GM15510 (cell line): ENCODE data around the gene RPL36A.

Source experiments
- POLR2A ChIP-seq: IDR thresholded peaks from 3 replicates; pipeline ENCODE4 v1.6.1; 2011; ENCODE audit warnings: borderline replicate concordance; ENCODE audit not compliant: insufficient read length; ENCODE audit errors: extremely low read depth

RPL36A gene

GRCh38 chrX:101408532-101408841, 17.7 kb downstream of the RPL36A start:
- no peak for TF ChIP-seq POLR2A

GRCh38 chrX:101409043-101409442, 18.2 kb downstream of the RPL36A start:
- no peak for TF ChIP-seq POLR2A

GRCh38 chrX:101410461-101410860, 19.6 kb downstream of the RPL36A start:
- TF ChIP-seq POLR2A, result no peak

- TF ChIP-seq POLR2A, result no peak
Measured at GRCh38 chrX:101411984-101412383, 21.2 kb downstream of the RPL36A start.

- no peak for TF ChIP-seq POLR2A
Measured at GRCh38 chrX:101415180-101416145, 24.7 kb downstream of the RPL36A start.

- TF ChIP-seq POLR2A, result no peak
Measured at GRCh38 chrX:101416691-101417090, 25.9 kb downstream of the RPL36A start.

GRCh38 chrX:101417190-101417589, 26.4 kb downstream of the RPL36A start:
- TF ChIP-seq POLR2A, result no peak

- peak; percentile 13 for TF ChIP-seq POLR2A
Measured at GRCh38 chrX:101417981-101418841, 27.4 kb downstream of the RPL36A start.

- no peak for TF ChIP-seq POLR2A
Measured at GRCh38 chrX:101419489-101419888, 28.7 kb downstream of the RPL36A start.

GRCh38 chrX:101427954-101428353, 37.1 kb downstream of the RPL36A start:
- no peak for TF ChIP-seq POLR2A

GRCh38 chrX:101429934-101430333, 39.1 kb downstream of the RPL36A start:
- no peak for TF ChIP-seq POLR2A

GRCh38 chrX:101430457-101431078, 39.8 kb downstream of the RPL36A start:
- no peak for TF ChIP-seq POLR2A

GRCh38 chrX:101442085-101442484, 51.3 kb downstream of the RPL36A start:
- TF ChIP-seq POLR2A, result no peak
